GM19397 (cell line): ENCODE results near the gene LEF1.

ENCODE experiments used
- ATAC-seq: cut with Tn5 transposase; IDR thresholded peaks from one replicate; pipeline ENCODE4 v1.9.1; 2021; ENCODE audit warnings: mild to moderate bottlenecking, moderate library complexity; ENCODE audit not compliant: unreplicated experiment

LEF1 gene

DNA sequence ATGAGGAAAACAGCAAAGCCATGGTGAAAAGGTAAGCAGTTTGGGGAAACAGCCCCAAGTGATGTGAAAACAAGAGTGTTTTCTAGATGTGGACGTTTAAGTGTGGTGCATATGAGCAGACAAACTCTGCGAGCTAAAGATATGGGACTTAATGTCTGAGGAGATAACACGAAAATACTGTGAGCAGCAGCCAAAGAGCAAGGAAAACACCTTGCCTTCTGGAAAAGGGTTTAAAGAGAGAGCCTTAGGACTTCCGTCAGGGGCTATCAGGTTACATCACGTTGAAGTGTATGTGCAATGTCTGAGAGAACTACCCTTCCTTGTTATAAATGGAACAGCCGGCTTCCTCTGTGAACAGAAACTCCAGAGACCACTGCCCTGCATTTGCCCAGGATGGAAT lies 54.2 kb downstream of the LEF1 start:
- no peak for ATAC-seq

DNA sequence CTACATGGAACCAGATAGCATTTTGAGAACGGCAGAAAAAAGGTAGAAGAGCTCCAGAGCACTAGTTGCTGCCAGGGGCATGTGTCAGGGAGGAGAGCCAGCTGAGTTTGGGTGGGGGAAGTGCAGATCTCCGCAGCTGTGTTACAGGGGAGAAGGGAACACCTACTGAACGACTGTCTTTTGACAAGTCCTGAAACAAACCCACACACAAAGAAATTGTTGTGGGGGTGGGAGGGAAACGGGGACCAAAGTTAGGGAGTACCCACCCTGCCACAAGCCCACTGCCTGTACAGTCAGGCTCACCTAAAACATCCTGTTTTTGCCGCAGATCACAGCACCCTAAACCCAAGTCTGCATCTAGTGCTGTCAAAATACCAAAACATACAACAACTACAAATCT lies 55.5 kb downstream of the LEF1 start:
- ATAC-seq: no peak

- ATAC-seq: no peak
Measured at GRCh38 chr4:108111781-108112180, 57.0 kb downstream of the LEF1 start.

DNA sequence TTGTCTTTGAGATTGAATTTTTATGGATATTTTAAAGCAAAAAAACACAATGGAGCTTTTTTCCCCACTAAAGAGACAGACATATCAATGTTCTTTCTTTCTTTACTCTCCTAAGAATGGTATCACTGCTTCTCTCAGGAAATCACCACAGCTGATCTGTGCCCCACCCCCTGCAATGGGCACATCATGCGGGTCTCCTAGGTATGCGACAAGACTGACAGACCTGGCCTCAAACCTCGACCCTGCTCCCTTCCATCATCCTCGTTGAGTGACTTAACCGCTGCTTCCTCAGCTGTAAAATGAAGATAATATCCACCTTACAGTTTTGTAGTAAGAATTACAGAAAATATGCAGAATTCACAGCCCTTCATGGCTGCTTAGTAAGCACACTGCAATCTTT lies 58.3 kb downstream of the LEF1 start:
- ATAC-seq: peak; percentile 3

DNA sequence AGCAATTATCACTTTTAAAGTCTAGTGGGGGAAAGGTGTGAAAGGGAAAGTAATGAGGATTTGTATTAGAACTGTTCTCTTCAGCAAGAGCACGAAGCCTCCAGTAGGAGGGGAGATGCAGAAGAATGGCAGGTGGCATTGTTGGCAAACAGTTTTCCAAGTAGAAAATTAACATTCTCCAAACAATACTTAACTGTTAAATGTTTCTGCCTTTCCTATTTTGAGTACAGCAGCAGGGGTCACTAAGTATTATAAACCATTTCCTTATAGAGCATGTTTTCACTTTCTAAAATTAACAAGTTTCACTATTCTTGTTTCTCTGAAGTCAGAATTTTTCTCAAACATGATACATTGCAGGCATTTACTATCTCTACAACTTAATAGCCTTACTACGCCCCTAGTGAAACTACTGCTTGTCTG lies 58.7 kb downstream of the LEF1 start:
- peak; percentile 67 for ATAC-seq

GRCh38 chr4:108109111-108109510 lies 59.6 kb downstream of the LEF1 start:
- ATAC-seq: no peak

DNA sequence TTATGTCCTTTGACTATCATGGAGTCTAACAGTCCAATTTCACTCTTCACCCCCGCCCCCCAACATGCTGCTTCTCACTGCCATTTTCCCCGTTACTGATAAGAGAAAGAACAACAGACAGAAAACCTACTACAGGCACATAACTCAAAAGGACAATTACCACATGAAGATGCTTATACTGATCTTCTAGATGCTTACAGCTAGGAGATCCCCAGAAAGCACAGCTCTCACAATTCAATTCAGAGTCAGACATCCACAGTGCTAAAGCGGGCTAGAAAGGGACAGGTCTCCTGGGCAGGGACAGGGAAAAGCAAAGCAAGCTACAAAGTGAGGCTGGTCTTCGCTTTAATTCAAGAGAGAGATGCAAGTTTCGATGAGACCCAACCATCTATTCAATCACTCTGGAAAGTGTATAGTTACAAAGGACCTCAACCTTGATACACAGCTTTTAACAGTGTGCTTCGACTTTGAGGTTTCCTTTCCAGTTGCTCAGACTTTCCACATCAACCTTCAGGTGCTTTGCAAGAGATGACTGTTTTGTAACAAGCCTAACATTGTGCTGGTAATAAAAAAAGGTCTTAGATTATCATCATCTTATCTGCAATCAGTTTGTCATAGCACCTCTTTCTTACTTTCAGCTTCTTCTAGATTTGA lies 60.9 kb downstream of the LEF1 start:
- no peak for ATAC-seq

DNA sequence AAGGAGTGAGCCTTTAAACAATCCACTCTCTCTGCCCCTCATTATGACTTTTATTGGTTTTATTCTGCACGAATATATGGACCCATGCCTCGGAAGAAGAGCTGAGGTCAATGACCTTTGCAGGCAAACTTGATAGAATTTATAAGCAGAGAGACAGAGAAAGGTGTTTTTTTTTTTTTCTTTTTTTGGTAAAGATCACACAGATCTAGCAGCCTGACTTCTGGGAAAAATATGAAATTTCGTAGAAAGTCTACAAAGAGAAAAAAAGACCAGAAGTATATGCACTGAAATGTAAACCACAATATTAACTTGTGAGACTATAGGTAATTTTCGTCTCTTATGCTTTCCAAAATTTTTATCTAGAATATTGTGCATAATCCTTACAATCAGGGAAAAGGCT lies 61.6 kb downstream of the LEF1 start:
- no peak for ATAC-seq

- no peak for ATAC-seq
Measured at GRCh38 chr4:108106186-108106585, 62.5 kb downstream of the LEF1 start.

DNA sequence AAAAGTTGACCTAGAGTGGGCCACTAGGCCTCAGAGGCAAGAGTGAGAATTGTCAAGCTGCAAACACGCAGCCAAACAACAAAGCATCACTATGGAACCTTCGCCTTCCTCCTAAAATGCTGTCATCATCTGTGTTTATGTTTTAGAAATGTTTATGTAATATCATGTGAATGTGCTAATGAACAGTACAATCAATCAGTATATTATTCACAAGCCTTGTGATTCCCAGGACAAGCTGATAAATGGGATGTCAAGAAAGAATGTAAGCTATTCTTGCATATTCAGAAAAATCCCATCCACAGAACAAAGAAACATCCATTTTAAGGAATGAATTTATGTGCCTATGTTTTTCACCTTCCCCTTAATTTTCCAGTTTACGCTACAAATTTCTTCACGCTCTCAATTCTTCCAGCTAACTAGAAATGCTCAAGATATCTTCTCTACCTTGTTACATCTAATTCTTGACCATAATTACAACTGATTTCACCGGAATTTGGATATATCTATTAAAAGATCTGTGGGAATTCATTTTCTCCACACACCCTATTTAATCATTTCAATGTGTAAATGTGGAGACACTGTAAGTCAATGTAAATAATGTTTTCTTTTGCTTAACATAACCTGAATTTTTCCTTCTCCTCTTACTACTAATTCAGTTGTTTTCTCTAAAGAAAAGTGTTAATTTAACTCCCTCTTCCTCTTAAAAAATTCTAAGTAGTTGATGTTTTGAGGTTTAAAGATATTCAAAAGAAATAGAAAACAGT lies 65.5 kb downstream of the LEF1 start:
- ATAC-seq: no peak

GRCh38 chr4:108100827-108101226 lies 67.9 kb downstream of the LEF1 start:
- no peak for ATAC-seq

DNA sequence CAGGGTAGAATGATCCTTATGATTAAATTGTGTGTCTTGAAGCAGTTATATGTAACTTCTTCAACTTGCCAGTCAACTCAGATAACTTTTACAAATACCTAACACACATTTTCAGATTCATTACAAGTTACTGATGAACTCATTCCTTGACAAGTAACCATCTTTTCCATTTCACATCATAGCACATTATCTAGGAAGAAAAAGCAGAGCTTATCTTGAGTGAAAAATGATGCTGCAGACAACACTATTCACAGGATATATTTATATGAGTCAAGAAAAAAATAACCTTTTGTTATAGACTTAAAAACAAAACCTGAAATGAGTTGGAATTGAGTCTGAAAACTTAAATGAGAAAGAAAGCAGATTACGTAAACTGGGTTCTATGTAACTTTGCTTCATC lies 68.9 kb downstream of the LEF1 start:
- no peak for ATAC-seq

GRCh38 chr4:108097990-108098553 lies 70.7 kb downstream of the LEF1 start:
- ATAC-seq: no peak

DNA sequence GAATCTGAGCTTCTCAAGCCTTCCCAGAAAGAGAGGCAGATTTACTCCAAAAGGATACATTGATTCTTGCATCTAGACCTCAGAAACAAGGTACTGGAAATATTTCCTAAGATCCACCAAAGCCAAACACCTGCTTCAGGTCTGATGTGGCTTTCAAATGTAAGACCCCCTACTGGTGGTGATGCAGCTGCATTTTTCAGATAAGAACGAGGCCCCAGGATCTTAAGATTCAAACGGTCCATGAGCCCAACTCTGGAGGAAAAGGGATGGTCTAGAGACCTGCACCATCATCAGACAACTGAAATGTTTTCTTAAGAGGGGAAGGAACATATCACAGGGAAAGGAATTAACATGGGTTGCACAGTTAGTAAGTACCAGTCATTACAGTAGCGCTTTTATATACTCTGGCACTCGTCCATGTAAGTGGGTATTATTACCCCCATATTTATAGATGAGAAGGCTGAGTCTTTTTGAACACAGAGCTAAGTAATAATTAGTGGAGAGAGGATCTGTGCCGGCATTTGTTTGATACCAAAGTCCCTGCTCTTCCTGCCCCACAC lies 73.7 kb downstream of the LEF1 start:
- ATAC-seq: no peak

DNA sequence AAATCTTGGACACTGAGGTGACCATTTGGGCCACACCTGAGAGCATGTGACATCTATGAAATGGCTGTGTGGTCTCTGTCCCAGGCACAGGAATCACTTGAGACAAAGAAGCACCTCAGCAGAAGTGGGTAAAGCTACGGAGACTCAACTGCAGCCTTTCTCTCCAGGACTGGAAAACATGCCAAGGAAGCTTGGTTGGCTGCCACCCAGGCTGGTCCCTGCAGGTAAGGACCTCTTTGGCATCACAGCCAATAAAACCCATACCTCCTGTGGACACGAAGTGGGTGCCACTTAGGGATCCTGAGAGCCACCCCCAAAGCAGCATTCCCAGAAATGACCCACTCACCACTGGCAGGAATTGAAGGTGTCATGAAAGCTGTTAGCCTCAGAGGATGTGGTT lies 74.6 kb downstream of the LEF1 start:
- ATAC-seq: no peak

DNA sequence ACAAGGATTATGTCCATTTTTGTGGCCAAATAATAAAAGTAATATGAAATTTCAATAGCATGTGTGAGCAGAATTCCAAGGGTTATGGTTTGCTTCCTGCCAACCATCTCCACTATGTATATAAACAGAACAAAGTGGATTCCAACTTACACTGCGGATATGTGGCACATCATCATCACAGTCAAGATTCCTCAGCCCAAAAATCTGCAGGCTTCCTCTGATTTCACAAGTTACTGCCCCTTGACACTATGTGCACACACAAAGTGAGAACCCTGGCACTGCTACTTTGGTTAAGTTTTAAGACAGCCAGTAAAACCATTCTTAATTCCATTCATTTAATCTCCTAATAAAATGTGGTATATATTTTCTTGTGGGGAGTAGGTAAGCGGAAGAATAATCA lies 76.4 kb downstream of the LEF1 start:
- ATAC-seq: no peak

DNA sequence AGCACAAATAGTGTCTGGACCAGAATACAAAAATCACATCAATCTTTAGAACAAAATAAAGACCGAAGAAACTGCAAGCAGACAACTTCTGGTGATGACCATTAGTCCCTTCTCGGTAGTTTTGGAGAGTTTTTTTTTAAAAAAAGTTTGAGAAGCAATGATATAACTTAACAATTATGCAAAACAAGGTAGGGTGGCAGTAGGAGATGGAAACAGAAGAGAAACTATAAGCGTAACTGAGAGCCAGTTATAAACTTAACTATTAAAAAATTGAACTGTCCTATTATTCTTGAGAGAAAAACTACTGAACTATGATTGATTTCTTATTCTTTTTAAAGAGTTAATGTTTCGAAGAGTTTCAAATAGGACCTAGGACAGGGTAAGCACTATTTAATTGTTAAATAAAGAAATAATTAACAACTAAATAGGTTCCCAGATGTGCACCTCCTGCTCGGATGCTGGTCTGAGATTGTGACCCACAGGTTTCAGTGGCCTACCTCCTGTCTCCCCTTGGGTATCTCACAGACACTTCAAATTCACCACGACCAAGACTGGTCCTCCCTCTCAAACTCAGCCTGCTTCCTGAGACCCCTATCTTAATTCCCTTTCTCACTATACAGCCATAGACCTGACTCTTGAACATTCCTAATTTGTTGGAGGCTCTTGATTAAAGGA lies 81.3 kb downstream of the LEF1 start:
- ATAC-seq: no peak

- no peak for ATAC-seq
Measured at GRCh38 chr4:108081256-108081655, 87.5 kb downstream of the LEF1 start.

DNA sequence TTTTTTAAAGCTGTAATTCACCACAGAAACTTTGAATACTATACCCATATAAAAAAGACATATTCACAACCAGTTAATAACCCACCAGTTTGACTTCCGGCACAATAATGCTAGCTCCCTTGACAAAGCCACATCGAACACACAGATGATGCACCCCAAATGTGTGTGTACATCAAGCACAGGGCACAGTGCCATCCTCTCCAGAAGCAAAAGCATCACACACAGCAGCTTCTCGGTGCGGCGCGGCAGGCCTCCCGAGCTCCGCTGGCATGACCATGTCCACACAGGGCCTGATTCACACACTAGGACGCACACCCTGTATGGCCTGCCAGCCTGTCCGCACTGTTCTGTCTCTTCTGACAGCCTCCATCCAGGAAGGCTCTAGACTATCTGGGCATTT lies 88.0 kb downstream of the LEF1 start:
- ATAC-seq: no peak

DNA sequence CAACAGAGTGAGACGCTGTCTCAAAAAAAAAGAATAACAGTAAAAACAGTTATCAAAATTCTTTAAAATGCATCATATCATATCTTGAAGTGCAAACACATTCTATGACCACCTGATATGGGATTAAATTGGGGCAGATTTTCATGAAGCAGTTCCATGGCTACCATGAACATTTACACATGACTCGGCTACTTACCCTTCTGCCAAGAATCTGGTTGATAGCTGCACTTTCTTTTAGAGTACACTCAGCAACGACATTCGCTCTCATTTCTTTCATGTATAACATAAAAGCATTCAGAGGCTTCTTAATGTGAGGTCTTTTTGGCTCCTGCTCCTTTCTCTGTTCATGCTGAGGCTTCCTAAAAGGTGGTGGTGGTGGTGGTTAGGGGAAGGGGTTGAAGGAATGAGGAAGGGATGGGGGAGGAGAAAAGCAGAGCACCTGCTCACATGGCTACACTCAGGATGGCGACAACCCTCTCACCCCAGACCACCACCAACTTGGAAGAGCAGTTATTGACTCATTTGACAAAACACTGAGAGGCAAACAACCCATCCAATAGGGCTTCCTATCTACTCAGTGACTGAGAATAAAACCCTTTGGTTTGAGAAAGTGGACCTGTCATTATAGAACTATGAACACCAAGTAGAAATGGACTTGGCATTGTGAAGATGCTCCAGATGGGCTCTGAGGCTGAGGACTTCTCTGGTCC lies 90.6 kb downstream of the LEF1 start:
- ATAC-seq: no peak

GRCh38 chr4:108072300-108072699 lies 96.4 kb downstream of the LEF1 start:
- peak; percentile 46 for ATAC-seq
